Central memory CD4-positive, alpha-beta T cell (primary cell): ENCODE data around the gene SAA1.

Source experiments
- DNase-seq: peaks from one replicate; pipeline ENCODE4 v3.0.0; 2022

The SAA1 gene

GRCh38 chr11:18312012-18312411 is 45.9 kb downstream of the SAA1 start:
- no peak for DNase-seq

GRCh38 chr11:18312663-18313420 is 46.8 kb downstream of the SAA1 start:
- no peak for DNase-seq

- no peak for DNase-seq
Measured at GRCh38 chr11:18313965-18314763, 48.1 kb downstream of the SAA1 start.

GRCh38 chr11:18314784-18315523 is 48.9 kb downstream of the SAA1 start:
- no peak for DNase-seq

GRCh38 chr11:18315893-18316292 is 49.8 kb downstream of the SAA1 start:
- DNase-seq, result no peak

- DNase-seq, result no peak
Measured at GRCh38 chr11:18317551-18317950, 51.5 kb downstream of the SAA1 start.
